ENCODE measurements around the gene DHRS13.

DNA sequence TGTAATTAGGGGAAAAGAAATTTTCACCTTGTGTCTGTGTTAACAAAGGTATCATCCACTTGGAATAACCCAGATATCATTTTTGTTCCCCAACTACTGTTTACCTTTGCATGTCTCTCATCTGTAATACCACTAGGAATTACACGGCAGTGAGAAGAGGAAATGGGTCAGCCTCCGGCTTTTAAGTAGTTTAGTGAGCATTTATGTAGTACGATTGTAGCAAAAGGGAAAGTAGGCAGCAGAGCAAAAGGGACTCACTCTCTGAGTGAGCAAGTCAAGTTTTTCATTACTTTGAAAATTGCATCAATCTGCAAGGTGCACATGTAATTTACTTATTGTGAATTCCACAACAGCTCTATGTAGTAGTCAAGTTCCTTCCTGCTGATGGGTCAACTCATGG lies 37.3 kb upstream of the DHRS13 start:
- no peak for TF ChIP-seq CTCF (IDR thresholded peaks at IDR 0.05; ENCODE audit: low read length)
- no peak for TF ChIP-seq EZH2 (optimal IDR thresholded peaks at IDR 0.05; ENCODE audit: low read depth, low read length)
- no peak for TF ChIP-seq EZH2phosphoT487 (IDR thresholded peaks at IDR 0.05; ENCODE audit: low read length)

All from MM.1S (cell line).